BE2C (cell line): ENCODE measurements around the gene LHX3.

Experiments used
- DNase-seq: peaks from one replicate; pipeline ENCODE4 v3.0.0-alpha.2; 2020
- H3K27me3 ChIP-seq: fragments of 250-450 bp; sonication (Bioruptor Pico); 2 replicates; pipeline ENCODE4 v1.5.1; 2020; ENCODE audit warnings: mild to moderate bottlenecking
- H3K36me3 ChIP-seq: fragments of 250-450 bp; sonication (Bioruptor Pico); 2 replicates; pipeline ENCODE4 v1.5.1; 2020; ENCODE audit warnings: mild to moderate bottlenecking
- H3K4me1 ChIP-seq: fragments of 250-450 bp; sonication (Bioruptor Pico); 2 replicates; pipeline ENCODE4 v1.5.1; 2020
- H3K4me3 ChIP-seq: 2 replicates; pipeline ENCODE4 v1.5.1; 2011; ENCODE audit warnings: low read depth, low read length
- H3K9me3 ChIP-seq: fragments of 250-450 bp; sonication (Bioruptor Pico); 2 replicates; pipeline ENCODE4 v1.5.1; 2020
- TF ChIP-seq, protein P1 (sequence below): IDR thresholded peaks from 2 replicates; pipeline ENCODE4 v1.5.1; 2012; ENCODE audit warnings: mild to moderate bottlenecking, low read depth, low read length

The LHX3 gene

DNA sequence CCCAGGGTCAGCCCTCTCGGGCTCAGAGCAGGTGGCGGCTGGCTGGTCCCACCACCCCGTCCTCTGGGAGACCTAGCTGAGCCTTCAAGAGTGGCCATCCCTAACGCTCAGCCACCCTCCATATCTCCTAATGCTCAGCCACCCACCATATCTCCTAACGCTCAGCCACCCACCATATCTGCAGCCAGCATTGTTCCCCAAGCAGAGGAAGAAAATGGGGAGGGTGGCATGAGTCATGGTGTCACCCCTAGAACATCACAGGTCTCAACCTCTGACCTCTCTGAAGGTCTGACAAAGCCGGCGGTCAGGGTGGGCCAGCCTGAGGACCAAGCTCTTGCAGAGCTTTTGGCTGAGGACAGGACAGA is 14.7 kb downstream of the LHX3 start:
- H3K4me1 ChIP-seq = no peaks in the 10 kb centered on the region
- peaks cover 48% of the 10 kb centered on the region for H3K27me3 ChIP-seq
- no peak overlapping the region for H3K4me3 ChIP-seq
- H3K36me3 ChIP-seq = no peaks in the 10 kb centered on the region
- DNase-seq = no peak
- H3K9me3 ChIP-seq = no peaks in the 10 kb centered on the region; the same call in 1 of the 2 replicates
- TF ChIP-seq, protein P1, sequence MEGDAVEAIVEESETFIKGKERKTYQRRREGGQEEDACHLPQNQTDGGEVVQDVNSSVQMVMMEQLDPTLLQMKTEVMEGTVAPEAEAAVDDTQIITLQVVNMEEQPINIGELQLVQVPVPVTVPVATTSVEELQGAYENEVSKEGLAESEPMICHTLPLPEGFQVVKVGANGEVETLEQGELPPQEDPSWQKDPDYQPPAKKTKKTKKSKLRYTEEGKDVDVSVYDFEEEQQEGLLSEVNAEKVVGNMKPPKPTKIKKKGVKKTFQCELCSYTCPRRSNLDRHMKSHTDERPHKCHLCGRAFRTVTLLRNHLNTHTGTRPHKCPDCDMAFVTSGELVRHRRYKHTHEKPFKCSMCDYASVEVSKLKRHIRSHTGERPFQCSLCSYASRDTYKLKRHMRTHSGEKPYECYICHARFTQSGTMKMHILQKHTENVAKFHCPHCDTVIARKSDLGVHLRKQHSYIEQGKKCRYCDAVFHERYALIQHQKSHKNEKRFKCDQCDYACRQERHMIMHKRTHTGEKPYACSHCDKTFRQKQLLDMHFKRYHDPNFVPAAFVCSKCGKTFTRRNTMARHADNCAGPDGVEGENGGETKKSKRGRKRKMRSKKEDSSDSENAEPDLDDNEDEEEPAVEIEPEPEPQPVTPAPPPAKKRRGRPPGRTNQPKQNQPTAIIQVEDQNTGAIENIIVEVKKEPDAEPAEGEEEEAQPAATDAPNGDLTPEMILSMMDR = no peak

DNA sequence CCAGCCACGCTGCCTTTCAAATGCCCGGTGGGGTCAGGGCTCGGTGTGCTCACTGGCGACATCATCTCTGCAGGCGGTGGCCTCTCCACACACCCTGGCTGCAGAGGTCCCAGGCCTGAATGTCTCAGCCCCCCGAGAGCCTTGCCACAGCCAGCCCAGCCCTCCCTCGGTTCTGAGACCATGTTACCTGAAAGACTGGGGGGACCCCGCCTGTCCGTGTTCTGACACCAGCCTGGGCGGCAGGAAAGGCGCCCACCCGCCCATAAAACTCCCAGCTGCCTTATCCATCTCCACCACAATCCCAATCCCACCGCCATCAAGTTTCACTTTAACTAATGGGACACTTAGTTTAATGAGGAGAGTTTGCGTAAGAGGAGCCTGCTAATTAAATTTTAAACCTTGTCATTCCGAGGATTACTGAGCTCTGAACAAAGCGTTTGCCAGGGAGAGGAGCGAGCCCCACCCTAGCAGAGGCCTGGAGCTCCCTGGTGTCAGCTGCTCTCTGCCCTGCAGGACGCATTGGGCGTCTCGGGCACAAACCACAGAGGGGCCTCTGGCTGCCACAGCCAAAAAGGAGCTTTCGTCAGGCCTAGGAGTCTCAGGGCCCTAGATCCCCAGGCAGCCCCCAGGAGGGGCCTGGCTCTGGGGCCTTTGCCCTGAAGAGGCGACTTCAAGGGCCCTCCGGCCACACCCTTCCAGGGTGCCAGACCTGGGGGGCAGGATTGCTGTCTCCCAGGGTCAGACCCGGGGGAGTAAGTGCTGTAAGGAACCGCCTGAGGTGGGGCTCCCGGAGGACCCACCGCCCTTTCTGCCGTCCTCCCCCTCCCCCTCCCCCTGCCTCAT is 15.3 kb downstream of the LHX3 start:
- no peaks in the 10 kb centered on the region for H3K36me3 ChIP-seq
- TF ChIP-seq, protein P1 = no peak
- no peaks in the 10 kb centered on the region; the same call in 1 of the 2 replicates for H3K9me3 ChIP-seq
- H3K27me3 ChIP-seq = peaks cover 42% of the 10 kb centered on the region
- no peaks in the 10 kb centered on the region for H3K4me1 ChIP-seq
- no peak overlapping the region for H3K4me3 ChIP-seq
- DNase-seq = no peak

- H3K4me3 ChIP-seq = no peak overlapping the region
- no peaks in the 10 kb centered on the region for H3K4me1 ChIP-seq
- peak; percentile 5 for DNase-seq
- H3K36me3 ChIP-seq = no peaks in the 10 kb centered on the region
- TF ChIP-seq, protein P1 = no peak
- peaks cover 25% of the 10 kb centered on the region for H3K27me3 ChIP-seq
- no peaks in the 10 kb centered on the region for H3K9me3 ChIP-seq
Observed at GRCh38 chr9:136187683-136188586, 17.0 kb downstream of the LHX3 start.

DNA sequence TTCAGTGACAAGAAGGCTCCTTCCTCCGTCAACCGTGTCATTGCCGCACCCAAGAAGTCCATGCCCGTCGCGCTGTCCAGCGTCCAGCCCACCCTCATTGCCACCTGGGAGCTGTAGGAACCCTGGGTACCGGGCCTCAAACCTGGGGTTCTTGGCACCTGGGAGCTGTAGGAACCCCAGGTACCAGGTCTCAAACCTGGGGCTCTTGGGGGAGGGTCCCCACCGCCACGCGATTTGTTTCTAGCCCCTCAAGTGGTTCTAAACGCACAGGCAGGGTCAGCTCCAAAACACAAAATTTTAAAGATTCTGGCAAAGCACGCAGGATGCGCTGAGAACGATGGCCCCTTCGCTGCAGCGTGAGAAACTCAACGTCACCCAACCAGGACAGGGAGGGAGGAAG is 17.7 kb downstream of the LHX3 start:
- H3K4me3 ChIP-seq = no peak overlapping the region
- H3K27me3 ChIP-seq = peaks cover 17% of the 10 kb centered on the region
- H3K9me3 ChIP-seq = no peaks in the 10 kb centered on the region
- TF ChIP-seq, protein P1 = no peak
- no peak for DNase-seq
- H3K4me1 ChIP-seq = no peaks in the 10 kb centered on the region
- no peaks in the 10 kb centered on the region for H3K36me3 ChIP-seq

DNA sequence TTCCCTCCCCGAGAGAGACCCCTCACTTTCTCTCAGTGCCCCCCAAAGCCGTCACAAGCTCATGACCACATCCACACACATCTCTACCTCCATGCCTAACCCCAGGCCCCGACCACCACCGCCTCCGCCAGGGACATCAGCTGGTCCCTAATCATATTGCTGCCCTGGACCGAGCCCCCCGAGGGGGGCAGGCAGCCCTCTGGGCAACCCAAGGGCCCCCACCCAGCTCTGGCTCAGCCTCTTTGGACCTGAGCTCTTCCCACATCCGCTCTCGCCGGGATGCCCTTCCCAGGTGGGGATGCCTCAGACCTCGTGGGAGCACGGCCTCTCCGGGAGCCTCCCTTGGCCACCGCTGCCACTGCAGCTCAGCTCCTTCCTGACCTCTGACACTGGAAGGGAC is 18.5 kb downstream of the LHX3 start:
- H3K27me3 ChIP-seq = peaks cover 9% of the 10 kb centered on the region
- no peaks in the 10 kb centered on the region for H3K36me3 ChIP-seq
- peak; percentile 4 for DNase-seq
- TF ChIP-seq, protein P1 = no peak
- no peak overlapping the region for H3K4me3 ChIP-seq
- no peaks in the 10 kb centered on the region for H3K9me3 ChIP-seq
- H3K4me1 ChIP-seq = no peaks in the 10 kb centered on the region
